GM21423 (cell line): ENCODE data around the gene PCYT2.

Experiments used
- ATAC-seq: cut with Tn5 transposase; IDR thresholded peaks from one replicate; pipeline ENCODE4 v1.9.1; 2021; ENCODE audit warnings: mild to moderate bottlenecking, moderate library complexity; ENCODE audit not compliant: unreplicated experiment

PCYT2 gene

DNA sequence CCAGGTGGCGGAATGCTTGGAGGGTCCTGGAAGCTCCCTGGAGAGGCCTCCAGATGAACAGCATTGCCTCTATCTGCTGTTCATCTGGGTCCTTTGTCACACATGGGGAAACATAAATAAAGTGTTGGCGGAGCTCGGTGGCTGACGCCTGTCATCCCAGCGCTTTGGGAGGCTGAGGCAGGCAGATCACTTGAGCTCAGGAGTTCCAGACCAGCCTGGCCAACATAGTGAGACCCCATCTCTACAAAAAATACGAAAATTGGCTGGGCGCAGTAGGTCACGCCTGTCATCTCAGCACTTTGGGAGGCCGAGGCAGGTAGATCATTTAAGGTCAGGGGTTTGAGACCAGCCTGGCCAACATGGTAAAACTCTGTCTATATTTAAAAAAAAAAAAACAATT is 33.7 kb upstream of the PCYT2 start:
- ATAC-seq = no peak

DNA sequence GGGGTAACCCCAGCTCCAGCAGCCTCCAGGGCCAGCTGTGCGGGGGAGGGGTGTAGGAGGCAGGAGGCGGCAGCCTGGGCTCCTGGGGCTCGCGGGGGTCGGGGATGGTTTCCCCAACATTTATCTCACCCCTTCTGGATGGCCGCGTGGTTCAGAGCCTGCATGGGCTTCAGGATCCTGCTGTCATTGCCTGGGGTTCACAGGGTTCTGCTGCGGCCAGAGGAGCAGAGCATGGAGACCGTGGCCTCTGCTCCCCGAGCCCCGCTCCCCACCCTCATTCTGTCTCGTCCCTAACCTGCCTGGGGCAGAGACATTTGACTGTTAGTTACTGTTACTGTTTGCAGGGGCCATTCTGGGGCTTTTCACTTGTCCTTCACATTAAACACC is 31.0 kb upstream of the PCYT2 start:
- no peak for ATAC-seq

GRCh38 chr17:81941484-81942166 is 30.4 kb upstream of the PCYT2 start:
- ATAC-seq = no peak

- no peak for ATAC-seq
Measured at GRCh38 chr17:81940538-81941483, 29.6 kb upstream of the PCYT2 start.

- ATAC-seq = no peak
Measured at GRCh38 chr17:81939881-81940385, 28.7 kb upstream of the PCYT2 start.

DNA sequence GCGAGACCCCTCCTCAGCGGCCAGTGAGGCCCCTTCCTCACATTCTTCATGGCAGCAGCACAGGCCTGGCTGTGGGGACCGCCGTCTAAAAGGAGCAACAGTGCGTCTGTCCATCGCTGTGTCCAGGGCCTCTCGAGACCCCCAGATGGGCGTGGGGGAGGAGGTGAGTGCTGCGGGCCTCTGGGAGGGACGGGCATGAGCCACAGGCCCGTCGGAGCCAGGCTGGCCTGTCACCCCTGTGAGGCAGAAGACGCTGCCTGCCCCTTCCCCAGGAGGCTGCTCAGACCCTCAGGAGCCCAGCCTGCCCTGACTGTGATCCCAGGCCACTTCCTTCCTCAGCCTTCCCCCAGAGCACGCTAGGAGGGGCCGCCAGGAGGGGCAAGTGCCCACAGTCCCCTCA is 28.0 kb upstream of the PCYT2 start:
- no peak for ATAC-seq

- no peak for ATAC-seq
Measured at GRCh38 chr17:81935709-81936084, 24.5 kb upstream of the PCYT2 start.

DNA sequence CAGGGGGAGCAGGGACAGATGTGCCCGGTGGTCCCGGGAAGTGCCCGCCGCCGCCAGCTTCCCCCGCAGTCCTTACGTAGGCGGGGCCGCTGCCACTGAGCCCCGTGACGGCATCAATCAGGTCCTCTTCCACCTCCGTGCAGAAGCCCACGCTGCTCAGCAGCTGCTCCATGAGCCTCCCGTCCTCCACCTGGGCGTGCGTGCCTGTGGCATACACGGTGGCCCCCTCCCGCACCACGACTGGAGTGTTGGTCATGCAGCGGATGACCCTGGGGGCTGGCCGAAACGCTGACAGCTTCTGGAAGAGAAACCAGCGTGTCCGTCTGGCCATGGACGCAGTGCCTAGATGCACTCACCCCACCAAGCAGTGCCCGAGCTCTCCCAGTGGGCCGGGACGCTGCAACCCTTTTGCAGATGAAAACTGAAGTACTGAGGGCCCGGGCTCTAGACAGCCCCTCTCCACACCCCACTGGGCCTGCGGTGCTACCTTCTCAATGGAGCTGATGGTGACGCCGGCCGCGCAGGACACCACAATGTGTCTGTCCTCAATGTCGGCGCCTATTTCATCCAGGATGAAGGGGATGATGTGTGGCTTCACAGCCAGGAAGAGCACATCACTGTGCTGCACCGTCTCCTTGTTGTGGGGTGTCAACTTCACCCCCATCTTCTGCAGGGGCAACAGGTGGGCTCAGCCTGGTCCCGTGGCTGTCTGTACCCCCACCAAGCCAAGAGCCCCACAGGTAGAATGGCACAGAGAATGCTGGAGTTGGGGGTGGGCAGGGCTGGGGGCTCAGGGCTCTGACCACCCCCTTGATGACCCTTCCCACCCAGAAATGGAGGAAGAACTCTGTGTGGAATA is 23.9 kb upstream of the PCYT2 start:
- no peak for ATAC-seq

DNA sequence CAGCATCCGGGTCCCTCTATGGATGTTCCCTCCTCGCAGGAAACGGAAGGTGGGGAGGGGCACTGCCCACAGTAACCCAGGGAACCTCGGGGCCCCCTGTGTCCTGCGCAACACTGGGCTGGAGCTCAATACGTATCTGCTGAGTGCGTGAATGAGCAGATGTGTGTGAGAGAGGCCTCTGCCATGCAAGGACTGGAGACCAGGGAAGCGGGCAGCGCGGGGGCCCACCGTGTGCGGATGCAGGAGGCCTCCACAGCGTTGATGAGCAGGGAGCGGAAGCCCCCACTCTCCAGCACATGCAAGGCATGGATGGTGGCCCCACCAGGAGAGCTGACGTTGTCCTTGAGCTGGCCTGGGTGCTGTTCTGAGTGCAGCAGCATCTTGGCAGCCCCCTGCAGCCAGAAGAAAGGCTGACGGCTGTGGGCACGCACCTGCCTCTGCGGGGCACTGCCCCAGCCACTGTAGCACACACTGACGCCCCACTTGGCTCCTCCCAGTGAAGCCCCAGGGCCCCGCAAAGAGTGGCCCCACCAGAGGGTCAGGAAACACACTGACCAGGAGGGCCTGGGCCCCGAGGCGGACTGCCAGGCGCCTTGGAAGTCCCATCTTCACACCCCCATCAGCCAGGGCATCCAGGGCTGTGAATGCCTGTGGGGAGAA is 23.0 kb upstream of the PCYT2 start:
- ATAC-seq = no peak

DNA sequence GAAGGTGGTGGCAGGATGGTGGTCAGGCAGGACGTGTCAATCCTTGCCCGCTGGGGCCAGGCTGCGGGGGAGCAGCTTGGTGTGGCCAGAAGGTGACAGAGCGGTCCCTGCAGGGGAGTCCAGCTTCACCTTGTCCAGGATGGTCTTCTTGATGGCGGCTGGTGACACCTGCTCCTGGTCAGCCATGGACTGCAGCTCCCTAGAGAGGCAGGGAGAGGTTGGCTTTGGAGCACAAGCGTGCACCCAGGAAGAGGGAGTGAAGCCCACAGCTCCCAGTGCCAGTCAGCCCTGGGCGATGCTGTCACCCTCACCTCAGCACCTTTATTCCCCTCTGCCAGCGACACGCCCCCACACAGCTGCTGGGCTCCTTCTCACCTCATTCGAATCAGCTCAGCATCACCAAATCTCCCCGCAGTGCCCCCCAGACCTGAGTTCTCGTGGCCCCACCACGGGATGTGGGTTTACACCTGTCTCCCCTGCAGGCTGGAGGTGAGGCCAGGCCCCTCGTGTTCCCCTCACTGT is 22.0 kb upstream of the PCYT2 start:
- no peak for ATAC-seq

DNA sequence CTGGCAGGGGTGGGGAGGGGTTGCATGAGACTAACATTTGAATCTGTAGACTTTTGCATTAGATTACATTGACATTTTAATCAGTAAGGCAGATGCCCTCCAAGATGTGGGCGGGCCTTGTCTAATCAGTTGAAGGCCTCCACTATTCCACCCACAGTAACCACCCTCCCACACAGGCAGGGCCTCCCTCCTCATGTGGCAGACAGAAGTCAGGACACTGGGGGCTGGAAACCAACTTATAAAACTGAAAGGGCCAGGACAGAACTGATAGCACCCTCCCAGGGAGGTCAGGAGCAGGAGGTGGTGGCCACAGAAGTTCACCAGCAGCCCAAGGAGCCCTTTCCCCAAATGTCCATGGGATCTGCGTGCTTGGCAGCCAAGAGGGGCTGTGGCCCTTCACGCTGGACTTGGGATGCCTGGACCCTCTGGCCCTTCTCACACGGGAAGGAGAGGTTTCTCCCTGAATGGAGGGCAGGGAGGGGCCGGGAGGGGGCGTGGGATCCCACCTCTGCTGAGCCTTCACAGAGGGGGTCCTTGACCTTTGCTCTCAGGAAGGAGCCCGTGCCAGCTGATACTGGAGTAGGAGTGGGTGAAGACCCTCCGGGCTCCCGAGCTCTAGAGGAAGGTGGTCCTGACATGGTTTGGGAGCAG is 21.3 kb upstream of the PCYT2 start:
- no peak for ATAC-seq

- ATAC-seq = no peak
Measured at GRCh38 chr17:81931557-81932332, 20.5 kb upstream of the PCYT2 start.

- no peak for ATAC-seq
Measured at GRCh38 chr17:81931189-81931556, 20.0 kb upstream of the PCYT2 start.

DNA sequence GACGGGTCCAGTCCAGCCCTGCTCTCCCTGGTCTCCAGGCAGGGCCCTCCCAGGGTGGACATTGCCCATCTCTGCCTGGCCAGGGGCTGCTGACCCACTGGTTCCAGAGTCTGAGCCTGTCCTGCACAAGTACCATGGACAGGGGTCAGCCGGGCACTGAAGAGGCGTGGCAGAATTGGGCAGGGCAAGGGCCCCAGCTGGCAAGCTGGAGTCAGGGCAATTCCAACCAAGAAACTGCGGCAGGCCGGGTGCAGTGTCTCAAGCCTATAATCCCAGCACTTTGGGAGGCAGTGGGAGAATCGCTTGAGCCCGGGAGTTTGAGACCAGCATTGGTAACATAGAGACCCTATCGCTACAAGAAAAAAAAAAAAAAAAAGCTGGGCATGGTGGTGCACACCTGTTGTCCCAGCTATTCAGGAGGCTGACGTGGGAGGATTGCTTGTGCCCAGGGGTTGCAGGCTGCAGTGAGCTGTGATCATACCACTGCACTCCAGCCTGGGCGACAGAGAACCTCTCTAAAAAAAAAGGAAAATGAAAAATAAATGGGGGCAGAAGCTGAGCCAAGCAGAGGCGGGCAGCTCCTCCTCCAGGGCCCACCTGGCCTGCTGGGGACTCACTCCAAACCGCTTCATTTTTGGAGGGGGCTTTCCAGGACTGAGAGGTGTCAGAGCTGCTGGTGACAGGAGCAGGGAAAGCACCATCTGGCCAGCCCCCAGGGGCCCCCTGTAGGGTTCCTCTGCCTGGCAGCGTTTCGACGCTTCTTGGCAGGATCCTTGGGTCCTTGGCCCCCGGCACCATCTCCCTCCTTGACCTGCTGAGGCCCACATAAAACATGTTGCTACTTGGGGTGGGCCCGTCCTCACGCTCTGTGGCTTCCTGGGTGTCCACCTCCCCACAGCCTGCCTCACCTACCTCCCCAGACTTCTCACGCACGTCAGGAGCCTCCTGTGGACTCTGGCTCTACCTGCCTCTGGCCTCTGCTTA is 19.2 kb upstream of the PCYT2 start:
- no peak for ATAC-seq

DNA sequence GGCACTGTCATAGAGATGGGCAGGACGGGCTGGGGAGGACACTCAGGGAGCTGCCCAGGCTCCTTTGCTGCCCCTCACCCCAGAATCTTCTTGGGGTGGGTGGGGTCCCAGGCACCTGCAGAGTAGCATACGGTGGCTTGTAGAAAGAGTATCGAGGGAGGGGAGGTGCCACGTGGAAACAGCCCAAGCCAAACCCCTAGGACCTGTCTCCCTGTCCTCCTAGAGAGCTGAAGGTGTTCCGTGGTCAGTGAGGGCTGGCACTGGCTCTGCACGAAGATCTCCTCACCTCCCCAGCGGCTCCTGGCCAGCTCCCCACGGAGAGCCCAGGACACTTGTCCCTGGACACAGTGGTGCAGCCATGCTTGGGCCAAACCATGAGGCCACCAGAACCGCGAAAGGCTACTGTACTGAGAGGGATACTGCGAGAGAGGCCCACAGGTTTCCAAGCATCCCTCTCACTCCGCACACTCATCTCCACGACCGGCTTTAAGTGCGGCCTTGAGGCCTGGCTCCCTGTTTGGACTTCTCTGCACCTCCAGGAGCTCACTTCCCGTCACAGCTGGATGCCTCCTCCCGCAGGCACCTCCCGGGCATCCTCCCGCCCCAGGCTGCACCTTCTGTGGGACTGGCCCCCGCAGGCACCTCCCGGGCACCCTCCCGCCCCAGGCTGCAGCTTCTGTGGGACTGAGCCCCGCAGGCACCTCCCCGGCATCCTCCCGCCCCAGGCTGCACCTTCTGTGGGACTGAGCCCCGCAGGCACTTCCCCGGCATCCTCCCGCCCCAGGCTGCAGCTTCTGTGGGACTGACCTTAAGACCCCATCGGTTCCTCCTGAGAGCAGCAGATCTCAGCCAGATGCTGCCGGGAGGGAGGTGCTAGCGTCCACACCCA is 18.3 kb upstream of the PCYT2 start:
- no peak for ATAC-seq

GRCh38 chr17:81928544-81929252 is 17.5 kb upstream of the PCYT2 start:
- ATAC-seq = no peak
